ENCODE measurements around the gene RUNDC1. TPM values are rescaled to one million over a fixed set of nuclear protein-coding genes. Genes with fewer than 3 reads are reported as not detected.
"Not testable (repeated sequence)": the region's sequence is repeated elsewhere in the genome, so short reads cannot be mapped to it uniquely, and the experiment has no call there.

The RUNDC1 gene
- total RNA-seq, 8 experiments from 2014 or later = 11.8 to 14.8 (median 13.5) TPM

- WGBS, 10 experiments = 50 to 100% (median 80%) methylated on average over 1 to 2 of the region's 2 CpGs; no CpG with 5 or more reads in 3 of the 10 experiments
- Histone ChIP-seq H3K4me3 (no peak overlapping the region), H3K27ac (no peak overlapping the region), H3K4me1 (replicated peaks in 1 of 2) (peaks cover 6% of the 10 kb centered on the region in 2 donors)
- ATAC-seq (replicated peaks in 6 of 8) = no peak
- in situ Hi-C loops (cut with MboI; ENCODE audit: low pct_unique_long_range_greater_than_20kb in 2 of 9, low sequenced_read_pairs in 9 of 9, unreplicated experiment in 9 of 9) = no loop called here
Observed at GRCh38 chr17:42975265-42975664, 5.1 kb upstream of the RUNDC1 start.

- H3K4me3 ChIP-seq; in situ Hi-C loops (cut with MboI; ENCODE audit: low pct_unique_long_range_greater_than_20kb in 2 of 9, low sequenced_read_pairs in 9 of 9, unreplicated experiment in 9 of 9); ATAC-seq (replicated peaks in 6 of 8); H3K4me1 ChIP-seq (replicated peaks in 1 of 2); H3K27ac ChIP-seq: not testable (repeated sequence)
- WGBS, 10 experiments = 75 to 100% (median 90%) methylated on average over 1 to 12 of the region's 16 CpGs; no CpG with 5 or more reads in 1 of the 10 experiments
Observed at GRCh38 chr17:42975701-42976100, 4.7 kb upstream of the RUNDC1 start.

GRCh38 chr17:42979511-42980273 lies 673 bp upstream of the RUNDC1 start, which contains the start of gene PTGES3L:
Gene PTGES3L, minus strand, starts transcription at chr17:42980080. Its CDS starts 27 bp downstream, at chr17:42980053.
- WGBS, 10 experiments = 0 to 90% (median 36%) methylated on average over 1 to 9 of the region's 21 CpGs; no CpG with 5 or more reads in 3 of the 10 experiments
- Histone ChIP-seq H3K4me1 (replicated peaks in 1 of 2) (peaks cover 12 to 18% of the 10 kb centered on the region in 2 donors), H3K27ac (peak within 1 kb of the TSS; percentile 87 to 88), H3K4me3 (peak within 1 kb of the TSS; percentile 82 to 97 (median 85))
- ATAC-seq (replicated peaks in 6 of 8) = peak; percentile 36 to 78 (median 57)
- in situ Hi-C loops (cut with MboI; ENCODE audit: low pct_unique_long_range_greater_than_20kb in 2 of 9, low sequenced_read_pairs in 9 of 9, unreplicated experiment in 9 of 9) = no loop called here

- ATAC-seq (replicated peaks in 6 of 8) = peak; percentile 58 to 75 (median 72)
- in situ Hi-C loops (cut with MboI; ENCODE audit: low pct_unique_long_range_greater_than_20kb in 2 of 9, low sequenced_read_pairs in 9 of 9, unreplicated experiment in 9 of 9) = no loop called here
- peak overlapping the region; percentile 82 to 97 (median 85) for H3K4me3 ChIP-seq
- H3K4me1 ChIP-seq (replicated peaks in 1 of 2) = peaks cover 12 to 18% of the 10 kb centered on the region in 2 donors
- WGBS, 10 experiments = 0 to 2% (median 1%) methylated on average over 3 to 34 of the region's 67 CpGs; no CpG with 5 or more reads in 5 of the 10 experiments
- peak overlapping the region; percentile 87 to 88 for H3K27ac ChIP-seq
Observed at GRCh38 chr17:42980766-42981397, 517 bp downstream of the RUNDC1 start.

GRCh38 chr17:42982266-42982665 lies 1.9 kb downstream of the RUNDC1 start:
- Histone ChIP-seq H3K4me1 (replicated peaks in 1 of 2) (peaks cover 12 to 18% of the 10 kb centered on the region in 2 donors), H3K4me3 (no peak overlapping the region), H3K27ac (no peak overlapping the region)
- no peak for ATAC-seq (replicated peaks in 6 of 8)
- in situ Hi-C loops (cut with MboI; ENCODE audit: low pct_unique_long_range_greater_than_20kb in 2 of 9, low sequenced_read_pairs in 9 of 9, unreplicated experiment in 9 of 9) = no loop called here

GRCh38 chr17:42985225-42985624 lies 4.9 kb downstream of the RUNDC1 start:
- Histone ChIP-seq H3K4me1 (replicated peaks in 1 of 2) (peaks cover 6 to 12% of the 10 kb centered on the region in 2 donors), H3K27ac (no peak overlapping the region), H3K4me3 (no peak overlapping the region)
- 0 to 100% (median 71%) methylated on average over 1 of the region's 1 CpG; no CpG with 5 or more reads in 3 of the 10 experiments for WGBS, 10 experiments
- no peak for ATAC-seq (replicated peaks in 6 of 8)
- in situ Hi-C loops (cut with MboI; ENCODE audit: low pct_unique_long_range_greater_than_20kb in 2 of 9, low sequenced_read_pairs in 9 of 9, unreplicated experiment in 9 of 9) = no loop called here

- 85 to 100% (median 95%) methylated on average over 5 of the region's 5 CpGs; no CpG with 5 or more reads in 4 of the 10 experiments for WGBS, 10 experiments
- H3K27ac ChIP-seq = no peak overlapping the region
- ATAC-seq (replicated peaks in 6 of 8) = no peak
- in situ Hi-C loops (cut with MboI; ENCODE audit: low pct_unique_long_range_greater_than_20kb in 2 of 9, low sequenced_read_pairs in 9 of 9, unreplicated experiment in 9 of 9) = no loop called here
- no peaks in the 10 kb centered on the region for H3K4me1 ChIP-seq (replicated peaks in 1 of 2)
- no peak overlapping the region for H3K4me3 ChIP-seq
Observed at GRCh38 chr17:42989141-42989540, 8.8 kb downstream of the RUNDC1 start.

- in situ Hi-C loops (cut with MboI; ENCODE audit: low pct_unique_long_range_greater_than_20kb in 2 of 9, low sequenced_read_pairs in 9 of 9, unreplicated experiment in 9 of 9) = no loop called here
- peak in 3 of 8 experiments; percentile 77 to 90 (median 80) for ATAC-seq (replicated peaks in 6 of 8)
- no peak overlapping the region for H3K27ac ChIP-seq
Observed at GRCh38 chr17:42989726-42990652, 9.6 kb downstream of the RUNDC1 start.

GRCh38 chr17:42991471-42991870 lies 11.1 kb downstream of the RUNDC1 start:
- no peak overlapping the region for H3K27ac ChIP-seq
- peak in 2 of 8 experiments; percentile 16 to 20 for ATAC-seq (replicated peaks in 6 of 8)
- H3K4me3 ChIP-seq = no peak overlapping the region
- 83 to 100% (median 92%) methylated on average over 1 to 4 of the region's 6 CpGs; no CpG with 5 or more reads in 4 of the 10 experiments for WGBS, 10 experiments
- in situ Hi-C loops (cut with MboI; ENCODE audit: low pct_unique_long_range_greater_than_20kb in 2 of 9, low sequenced_read_pairs in 9 of 9, unreplicated experiment in 9 of 9) = no loop called here
- H3K4me1 ChIP-seq (replicated peaks in 1 of 2) = no peaks in the 10 kb centered on the region

More at GRCh38 chr17:42989726-42990652, 9.6 kb downstream of the RUNDC1 start:
- H3K4me1 ChIP-seq (replicated peaks in 1 of 2) = no peaks in the 10 kb centered on the region
- no peak overlapping the region for H3K4me3 ChIP-seq
- 13 to 100% (median 84%) methylated on average over 2 to 6 of the region's 6 CpGs; no CpG with 5 or more reads in 3 of the 10 experiments for WGBS, 10 experiments

- no peak for ATAC-seq (replicated peaks in 6 of 8)
- Histone ChIP-seq H3K4me3 (no peak overlapping the region), H3K27ac (no peak overlapping the region), H3K4me1 (replicated peaks in 1 of 2) (peaks cover 0 to 6% of the 10 kb centered on the region in 2 donors)
- WGBS, 10 experiments = 83 to 100% (median 95%) methylated on average over 1 to 5 of the region's 5 CpGs; no CpG with 5 or more reads in 4 of the 10 experiments
- in situ Hi-C loops (cut with MboI; ENCODE audit: low pct_unique_long_range_greater_than_20kb in 2 of 9, low sequenced_read_pairs in 9 of 9, unreplicated experiment in 9 of 9) = no loop called here
Observed at GRCh38 chr17:42992872-42993271, 12.5 kb downstream of the RUNDC1 start.

GRCh38 chr17:42993913-42994312 lies 13.5 kb downstream of the RUNDC1 start:
- ATAC-seq (replicated peaks in 6 of 8); H3K27ac ChIP-seq; in situ Hi-C loops (cut with MboI; ENCODE audit: low pct_unique_long_range_greater_than_20kb in 2 of 9, low sequenced_read_pairs in 9 of 9, unreplicated experiment in 9 of 9); H3K4me3 ChIP-seq; H3K4me1 ChIP-seq (replicated peaks in 1 of 2): not testable (repeated sequence)
- 20 to 100% (median 82%) methylated on average over 1 to 10 of the region's 10 CpGs; no CpG with 5 or more reads in 2 of the 10 experiments for WGBS, 10 experiments

- Histone ChIP-seq H3K4me1 (replicated peaks in 1 of 2) (peaks cover 10 to 13% of the 10 kb centered on the region in 2 donors), H3K4me3 (peak overlapping the region; percentile 2 to 75 (median 25)), H3K27ac (peak overlapping the region in 1 of 2 donors; percentile 49)
- 0 to 43% (median 27%) methylated on average over 1 to 5 of the region's 5 CpGs; no CpG with 5 or more reads in 1 of the 10 experiments for WGBS, 10 experiments
- ATAC-seq (replicated peaks in 6 of 8) = peak in 2 of 8 experiments; percentile 0 to 1
- in situ Hi-C loops (cut with MboI; ENCODE audit: low pct_unique_long_range_greater_than_20kb in 2 of 9, low sequenced_read_pairs in 9 of 9, unreplicated experiment in 9 of 9) = no loop called here
Observed at GRCh38 chr17:42997390-42997983, 17.1 kb downstream of the RUNDC1 start.

Measured in motor neuron (in vitro differentiated cells).